Measurements from ENCODE around the gene AMACR. TPM values are rescaled to one million over a fixed set of nuclear protein-coding genes. Genes with fewer than 3 reads are reported as not detected.

AMACR gene
- total and polyA plus RNA-seq, 9 donors = 4.2 to 11.5 (median 8.2) TPM

DNA sequence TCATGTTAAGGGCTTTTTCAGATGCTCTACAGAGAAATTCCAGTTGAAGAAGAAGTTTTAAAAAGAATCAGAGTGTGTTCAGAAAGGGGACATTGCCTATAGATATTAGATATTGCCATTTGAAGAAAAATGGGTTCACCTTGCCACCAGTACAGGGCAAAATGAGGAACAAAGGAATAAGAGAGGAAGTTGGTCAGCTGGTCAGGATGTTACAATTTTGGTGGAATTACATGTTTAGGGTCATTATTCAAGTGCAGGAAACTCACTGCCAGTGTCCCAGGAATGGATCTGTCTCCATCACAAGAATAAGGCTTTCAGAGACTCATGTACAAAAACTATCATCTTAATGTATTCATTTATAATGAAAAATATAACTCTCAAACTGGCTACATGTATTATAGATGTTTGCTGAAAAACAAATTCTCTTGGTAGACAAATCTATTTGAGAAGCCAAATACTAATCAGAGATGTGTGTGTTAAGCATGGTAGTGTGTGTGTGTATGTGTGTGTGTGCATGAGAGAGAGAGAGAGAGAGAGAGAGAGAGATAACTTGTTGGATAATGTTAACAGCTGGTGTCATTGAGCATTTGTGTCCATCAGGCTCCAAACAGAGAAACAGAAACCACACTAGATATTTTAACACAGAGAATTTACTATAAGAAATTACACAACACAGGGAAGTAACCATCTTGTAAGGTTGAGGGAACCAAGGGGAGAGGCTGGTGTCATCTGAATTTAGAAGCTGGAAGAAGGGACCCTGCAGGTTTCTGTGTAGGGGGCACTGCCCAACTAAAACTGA lies 40.1 kb upstream of the AMACR start:
- peak overlapping the region; percentile 6 for H3K27ac ChIP-seq (ENCODE audit: low read length)
- H3K9me3 ChIP-seq (replicated peaks; ENCODE audit: control insufficient read depth, low read depth, low read length) = no peaks in the 10 kb centered on the region
- H3K4me3 ChIP-seq (ENCODE audit: low read length) = no peak overlapping the region
- no peaks in the 10 kb centered on the region for H3K27me3 ChIP-seq (ENCODE audit: control insufficient read depth, insufficient read depth, low read length)
- DNase-seq = no peak
- peaks cover 5% of the 10 kb centered on the region for H3K36me3 ChIP-seq (ENCODE audit: control insufficient read depth, insufficient read depth, low read length)
- H3K4me1 ChIP-seq (ENCODE audit: control insufficient read depth, insufficient read depth, low read length) = peaks cover 33% of the 10 kb centered on the region

DNA sequence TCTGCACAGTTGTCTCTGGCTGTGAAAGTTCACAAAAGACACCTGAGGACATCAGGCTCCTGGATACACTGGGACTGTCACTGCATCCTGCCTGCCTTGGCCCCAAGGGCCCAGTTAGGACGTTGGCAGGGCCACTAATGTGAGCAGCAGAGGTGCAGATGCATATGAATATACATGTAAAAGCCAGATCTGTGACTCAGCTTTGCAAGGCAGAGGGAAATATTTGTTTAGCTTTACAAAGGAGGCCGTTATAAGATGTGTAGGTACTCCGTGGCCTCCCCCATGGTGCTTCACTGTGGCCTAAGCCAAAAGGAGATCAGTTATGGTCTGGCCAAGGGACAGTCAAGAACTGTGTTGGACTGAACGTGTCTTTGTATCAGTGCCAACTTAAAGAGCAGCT lies 39.3 kb upstream of the AMACR start:
- WGBS (ENCODE audit: insufficient coverage) = 33% methylated on average over 1 of the region's 4 CpGs
- peaks cover 39% of the 10 kb centered on the region for H3K4me1 ChIP-seq (ENCODE audit: control insufficient read depth, insufficient read depth, low read length)
- no peaks in the 10 kb centered on the region for H3K9me3 ChIP-seq (replicated peaks; ENCODE audit: control insufficient read depth, low read depth, low read length)

DNA sequence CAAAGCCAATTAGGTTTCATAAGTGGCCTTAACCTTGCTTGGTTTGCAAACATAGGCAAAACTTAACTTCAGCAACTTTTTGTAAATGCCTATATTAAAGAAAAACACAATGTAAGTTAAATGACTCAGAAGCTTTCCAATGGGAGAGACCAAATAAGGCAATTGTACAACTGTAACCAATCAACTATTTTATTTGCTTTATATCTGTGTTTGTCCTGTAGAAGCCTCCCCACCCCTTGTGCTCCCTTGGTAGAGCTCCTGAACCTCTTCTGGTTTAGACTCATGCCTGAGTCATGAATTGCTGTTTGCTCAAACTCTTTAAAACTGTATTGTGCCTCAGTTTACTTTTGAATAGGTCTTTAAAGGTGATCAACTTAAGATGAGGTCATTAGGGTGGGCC lies 38.1 kb upstream of the AMACR start:
- Histone ChIP-seq H3K27ac (ENCODE audit: low read length) (no peak overlapping the region), H3K9me3 (replicated peaks; ENCODE audit: control insufficient read depth, low read depth, low read length) (no peaks in the 10 kb centered on the region), H3K36me3 (ENCODE audit: control insufficient read depth, insufficient read depth, low read length) (no peaks in the 10 kb centered on the region), H3K27me3 (ENCODE audit: control insufficient read depth, insufficient read depth, low read length) (no peaks in the 10 kb centered on the region), H3K4me3 (ENCODE audit: low read length) (no peak overlapping the region), H3K4me1 (ENCODE audit: control insufficient read depth, insufficient read depth, low read length) (peaks cover 33% of the 10 kb centered on the region)
- no peak for DNase-seq

More for the DNA sequence above, 39.3 kb upstream of the AMACR start:
- H3K27ac ChIP-seq (ENCODE audit: low read length) = no peak overlapping the region
- peaks cover 5% of the 10 kb centered on the region for H3K36me3 ChIP-seq (ENCODE audit: control insufficient read depth, insufficient read depth, low read length)
- DNase-seq = peak; percentile 50
- no peaks in the 10 kb centered on the region for H3K27me3 ChIP-seq (ENCODE audit: control insufficient read depth, insufficient read depth, low read length)
- H3K4me3 ChIP-seq (ENCODE audit: low read length) = no peak overlapping the region

DNA sequence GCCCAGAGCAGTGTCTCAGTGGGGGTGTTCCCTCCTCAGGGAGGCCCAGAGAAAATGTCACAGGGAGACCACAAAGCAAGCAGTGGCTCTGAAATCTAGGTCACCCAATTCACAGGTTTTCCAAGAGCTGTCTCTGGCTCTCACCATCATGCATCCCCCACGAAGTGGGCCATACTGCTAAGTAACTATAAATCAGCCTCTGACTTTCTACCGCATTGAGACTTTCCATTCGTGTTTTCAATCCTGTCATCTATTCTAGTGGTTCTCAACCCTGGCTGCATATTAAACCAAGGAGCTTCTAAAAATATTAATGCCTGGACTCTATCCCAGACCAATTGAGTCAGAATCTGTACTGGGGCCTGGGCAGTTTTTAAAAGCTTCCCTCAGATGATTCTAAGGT lies 37.2 kb upstream of the AMACR start:
- Histone ChIP-seq H3K36me3 (ENCODE audit: control insufficient read depth, insufficient read depth, low read length) (no peaks in the 10 kb centered on the region), H3K27me3 (ENCODE audit: control insufficient read depth, insufficient read depth, low read length) (no peaks in the 10 kb centered on the region), H3K4me1 (ENCODE audit: control insufficient read depth, insufficient read depth, low read length) (peaks cover 35% of the 10 kb centered on the region), H3K4me3 (ENCODE audit: low read length) (no peak overlapping the region), H3K27ac (ENCODE audit: low read length) (peak overlapping the region; percentile 94), H3K9me3 (replicated peaks; ENCODE audit: control insufficient read depth, low read depth, low read length) (no peaks in the 10 kb centered on the region)
- 55% methylated on average over 3 of the region's 3 CpGs for WGBS (ENCODE audit: insufficient coverage)
- DNase-seq = peak; percentile 63

DNA sequence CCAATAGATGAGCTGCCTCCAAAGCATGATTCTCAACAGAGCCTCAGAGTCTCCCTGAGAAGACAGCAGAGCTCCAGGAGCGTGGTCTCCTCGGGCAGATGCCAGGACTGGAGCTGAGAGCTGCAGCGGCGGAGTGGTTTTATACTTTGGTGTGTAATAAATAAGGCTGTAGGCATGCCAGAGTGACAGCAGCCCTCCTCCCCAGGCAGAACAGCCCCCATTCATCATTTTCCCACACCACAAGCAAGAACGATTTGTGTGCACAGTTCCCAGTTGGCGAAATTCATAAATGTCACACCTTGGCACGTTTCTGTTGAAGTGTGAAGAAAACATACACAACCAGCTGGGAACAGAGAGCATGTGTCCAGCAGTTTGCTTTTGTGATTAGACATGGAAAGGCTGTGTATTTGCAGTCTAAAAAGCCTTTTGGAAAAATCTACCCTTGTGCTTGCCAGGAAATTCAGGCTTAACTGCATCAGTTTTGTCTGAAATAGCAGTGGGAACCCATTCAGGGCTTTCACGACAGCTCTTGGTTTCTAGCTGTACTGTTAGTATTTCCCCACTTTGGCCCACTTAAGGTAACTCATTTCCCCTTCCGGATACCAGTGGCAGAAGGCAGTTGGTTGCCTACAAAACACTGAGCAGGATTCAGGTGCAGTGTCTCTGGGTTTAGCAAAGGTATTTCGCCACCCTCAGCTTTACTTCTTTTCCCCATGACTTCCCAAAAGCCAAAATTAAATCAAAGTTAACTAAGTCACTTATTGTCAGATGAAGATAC lies 35.4 kb upstream of the AMACR start, which contains the start of gene C1QTNF3:
Gene C1QTNF3, minus strand, starts transcription at position 115 of the 778 bp plus-strand sequence. Its CDS starts 88 bp downstream, at position 27.
- 28% methylated on average over 5 of the region's 10 CpGs for WGBS (ENCODE audit: insufficient coverage)
- H3K9me3 ChIP-seq (replicated peaks; ENCODE audit: control insufficient read depth, low read depth, low read length) = no peaks in the 10 kb centered on the region
- peak within 1 kb of the TSS; percentile 58 for H3K4me3 ChIP-seq (ENCODE audit: low read length)
- H3K27me3 ChIP-seq (ENCODE audit: control insufficient read depth, insufficient read depth, low read length) = no peaks in the 10 kb centered on the region
- peaks cover 44% of the 10 kb centered on the region for H3K4me1 ChIP-seq (ENCODE audit: control insufficient read depth, insufficient read depth, low read length)
- DNase-seq = peak; percentile 98
- H3K27ac ChIP-seq (ENCODE audit: low read length) = peak within 1 kb of the TSS; percentile 94
- no peaks in the 10 kb centered on the region for H3K36me3 ChIP-seq (ENCODE audit: control insufficient read depth, insufficient read depth, low read length)

DNA sequence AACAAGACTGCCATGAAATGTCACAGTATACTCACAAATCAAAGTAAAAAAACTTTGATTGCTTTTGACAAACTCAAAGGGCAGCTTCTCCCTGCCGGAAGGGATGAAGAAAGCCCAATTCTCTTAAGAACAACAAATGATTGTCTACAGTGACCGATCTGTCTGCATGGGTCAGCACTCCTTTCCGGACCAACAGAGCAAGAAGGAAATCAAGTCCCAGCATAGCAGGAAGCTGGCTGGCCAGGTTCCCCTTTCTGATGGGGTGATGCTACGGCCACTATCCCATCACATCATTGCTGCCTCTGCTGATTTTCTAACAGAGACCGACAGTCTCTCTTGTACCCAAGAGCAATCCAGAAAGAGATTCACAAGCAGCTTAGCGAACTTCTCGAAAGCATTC lies 34.5 kb upstream of the AMACR start:
- Histone ChIP-seq H3K9me3 (replicated peaks; ENCODE audit: control insufficient read depth, low read depth, low read length) (no peaks in the 10 kb centered on the region), H3K4me3 (ENCODE audit: low read length) (peak overlapping the region; percentile 58), H3K4me1 (ENCODE audit: control insufficient read depth, insufficient read depth, low read length) (peaks cover 45% of the 10 kb centered on the region), H3K27ac (ENCODE audit: low read length) (peak overlapping the region; percentile 94), H3K27me3 (ENCODE audit: control insufficient read depth, insufficient read depth, low read length) (no peaks in the 10 kb centered on the region), H3K36me3 (ENCODE audit: control insufficient read depth, insufficient read depth, low read length) (no peaks in the 10 kb centered on the region)
- DNase-seq = peak; percentile 81
- 19% methylated on average over 4 of the region's 7 CpGs for WGBS (ENCODE audit: insufficient coverage)

DNA sequence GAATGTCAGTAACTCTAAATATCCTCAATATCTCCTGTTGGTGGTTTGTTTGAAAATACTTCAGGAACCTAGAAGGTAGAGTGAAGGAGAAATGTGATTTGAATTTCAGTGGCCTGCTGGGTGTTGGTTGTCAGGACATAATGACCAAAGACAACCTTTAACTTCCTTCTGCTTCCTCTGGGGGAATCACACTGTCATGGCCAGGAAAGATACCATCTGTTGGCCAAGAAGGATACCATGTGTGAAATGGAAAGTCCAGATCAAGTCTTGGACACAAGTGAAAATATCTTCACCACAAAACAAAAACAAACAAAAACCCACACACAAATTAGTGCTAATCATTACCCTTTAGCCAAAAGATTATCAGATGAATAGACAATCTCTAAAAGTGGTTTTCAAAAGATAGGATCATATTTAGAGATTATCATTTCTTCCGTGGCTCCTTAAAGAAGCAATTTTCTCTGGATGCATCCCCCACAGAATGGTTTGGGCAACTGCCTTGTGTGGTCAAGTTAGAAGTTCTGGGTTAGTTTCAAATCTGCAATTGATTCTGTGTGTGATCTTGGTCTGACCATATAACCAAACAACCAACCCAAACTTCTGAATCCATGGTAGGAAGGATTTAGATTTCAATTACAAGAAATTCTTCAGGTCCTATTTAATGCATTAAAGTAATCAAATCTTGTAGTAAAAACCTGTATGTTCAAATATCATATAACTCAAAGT lies 33.6 kb upstream of the AMACR start:
- Histone ChIP-seq H3K27ac (ENCODE audit: low read length) (peak overlapping the region; percentile 25), H3K9me3 (replicated peaks; ENCODE audit: control insufficient read depth, low read depth, low read length) (no peaks in the 10 kb centered on the region), H3K36me3 (ENCODE audit: control insufficient read depth, insufficient read depth, low read length) (no peaks in the 10 kb centered on the region), H3K4me1 (ENCODE audit: control insufficient read depth, insufficient read depth, low read length) (peaks cover 41% of the 10 kb centered on the region), H3K4me3 (ENCODE audit: low read length) (peak overlapping the region; percentile 58), H3K27me3 (ENCODE audit: control insufficient read depth, insufficient read depth, low read length) (no peaks in the 10 kb centered on the region)
- DNase-seq = peak; percentile 30
- no CpG with 5 or more reads among the region's 1 CpG for WGBS (ENCODE audit: insufficient coverage)

DNA sequence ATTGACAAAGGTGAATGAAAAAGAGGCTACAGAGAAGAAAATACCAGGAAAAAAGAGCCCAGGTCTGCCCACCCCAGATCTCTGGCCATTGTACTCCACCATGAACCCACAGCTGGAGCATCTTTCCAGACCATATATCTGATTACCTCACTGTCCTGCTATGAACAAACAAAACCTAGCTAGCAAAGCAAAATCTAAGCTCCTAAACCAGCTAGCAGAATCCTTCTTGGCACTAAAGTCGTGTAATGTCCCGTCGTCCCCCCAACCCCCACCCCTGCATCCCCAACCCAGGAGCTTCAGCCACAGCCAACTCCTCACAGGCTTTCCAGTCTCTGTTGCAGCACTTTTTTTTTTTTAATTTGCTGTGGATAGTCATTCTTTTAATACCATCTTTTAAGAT lies 32.6 kb upstream of the AMACR start:
- Histone ChIP-seq H3K4me3 (ENCODE audit: low read length) (peak overlapping the region; percentile 58), H3K36me3 (ENCODE audit: control insufficient read depth, insufficient read depth, low read length) (no peaks in the 10 kb centered on the region), H3K4me1 (ENCODE audit: control insufficient read depth, insufficient read depth, low read length) (peaks cover 41% of the 10 kb centered on the region), H3K9me3 (replicated peaks; ENCODE audit: control insufficient read depth, low read depth, low read length) (no peaks in the 10 kb centered on the region), H3K27me3 (ENCODE audit: control insufficient read depth, insufficient read depth, low read length) (no peaks in the 10 kb centered on the region), H3K27ac (ENCODE audit: low read length) (peak overlapping the region; percentile 21)
- DNase-seq = peak; percentile 67
- WGBS (ENCODE audit: insufficient coverage) = 30% methylated on average over 1 of the region's 3 CpGs

DNA sequence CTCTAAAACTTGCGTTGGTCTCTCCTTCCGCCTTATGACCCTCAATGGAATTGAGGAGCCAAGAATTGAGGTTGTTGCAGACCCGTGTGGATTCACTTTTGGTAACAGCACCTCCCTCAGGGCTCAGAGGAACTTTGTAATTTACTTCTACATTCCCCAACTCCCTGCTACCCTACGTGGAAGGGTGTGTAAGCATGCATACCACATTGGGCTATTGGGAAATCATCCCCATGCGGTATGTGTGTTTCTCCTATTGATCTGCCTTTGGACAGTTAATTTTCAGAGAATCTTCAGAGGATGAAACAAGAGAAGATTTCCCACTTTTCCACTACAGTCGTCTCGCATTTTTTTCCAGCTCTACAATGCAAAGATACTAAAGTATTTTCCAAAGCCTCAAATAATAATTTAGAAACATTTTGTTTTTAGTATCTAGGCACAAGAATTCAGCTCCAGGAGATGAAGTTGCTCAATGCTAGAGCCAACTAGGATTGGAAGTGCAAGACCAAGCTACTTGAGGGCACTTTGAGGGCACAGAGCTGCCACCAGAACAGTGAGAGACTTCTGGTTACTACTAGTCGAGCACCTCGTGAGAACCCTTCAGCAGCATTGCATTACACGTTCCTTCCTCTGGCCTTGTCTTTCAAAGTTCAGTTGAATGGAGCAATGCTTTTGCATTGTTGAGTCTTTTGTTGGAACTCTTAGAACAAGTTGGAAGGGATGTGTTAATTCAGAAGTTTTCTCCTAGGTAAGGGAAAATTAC lies 31.7 kb upstream of the AMACR start:
- peaks cover 37% of the 10 kb centered on the region for H3K4me1 ChIP-seq (ENCODE audit: control insufficient read depth, insufficient read depth, low read length)
- peak; percentile 25 for DNase-seq
- no peaks in the 10 kb centered on the region for H3K27me3 ChIP-seq (ENCODE audit: control insufficient read depth, insufficient read depth, low read length)
- H3K9me3 ChIP-seq (replicated peaks; ENCODE audit: control insufficient read depth, low read depth, low read length) = no peaks in the 10 kb centered on the region
- peaks cover 7% of the 10 kb centered on the region for H3K36me3 ChIP-seq (ENCODE audit: control insufficient read depth, insufficient read depth, low read length)
- no peak overlapping the region for H3K4me3 ChIP-seq (ENCODE audit: low read length)
- 91% methylated on average over 4 of the region's 10 CpGs for WGBS (ENCODE audit: insufficient coverage)
- H3K27ac ChIP-seq (ENCODE audit: low read length) = peak overlapping the region; percentile 21
